ENCODE results near the gene RSPO4.

DNA sequence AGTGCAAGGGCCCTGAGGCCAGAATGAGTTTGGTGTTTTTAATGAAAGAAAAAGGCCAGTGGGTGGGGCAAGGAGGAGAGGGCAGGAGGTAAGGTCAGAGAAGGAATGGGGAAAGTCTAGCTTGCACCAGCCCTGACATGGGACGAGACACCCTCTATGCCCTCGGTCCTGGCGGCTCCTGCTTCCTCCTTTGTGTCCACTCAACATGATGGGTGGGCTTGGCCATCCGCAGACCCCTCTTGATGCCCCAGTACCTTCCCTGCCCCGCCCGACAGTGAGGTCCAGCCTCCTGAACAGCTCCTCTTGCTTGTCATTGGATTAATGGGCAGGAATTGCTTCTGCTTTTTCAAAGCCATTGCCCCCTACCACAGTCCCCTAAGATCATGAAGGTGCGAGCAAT lies 52.4 kb downstream of the RSPO4 start:
- TF ChIP-seq, protein P1, sequence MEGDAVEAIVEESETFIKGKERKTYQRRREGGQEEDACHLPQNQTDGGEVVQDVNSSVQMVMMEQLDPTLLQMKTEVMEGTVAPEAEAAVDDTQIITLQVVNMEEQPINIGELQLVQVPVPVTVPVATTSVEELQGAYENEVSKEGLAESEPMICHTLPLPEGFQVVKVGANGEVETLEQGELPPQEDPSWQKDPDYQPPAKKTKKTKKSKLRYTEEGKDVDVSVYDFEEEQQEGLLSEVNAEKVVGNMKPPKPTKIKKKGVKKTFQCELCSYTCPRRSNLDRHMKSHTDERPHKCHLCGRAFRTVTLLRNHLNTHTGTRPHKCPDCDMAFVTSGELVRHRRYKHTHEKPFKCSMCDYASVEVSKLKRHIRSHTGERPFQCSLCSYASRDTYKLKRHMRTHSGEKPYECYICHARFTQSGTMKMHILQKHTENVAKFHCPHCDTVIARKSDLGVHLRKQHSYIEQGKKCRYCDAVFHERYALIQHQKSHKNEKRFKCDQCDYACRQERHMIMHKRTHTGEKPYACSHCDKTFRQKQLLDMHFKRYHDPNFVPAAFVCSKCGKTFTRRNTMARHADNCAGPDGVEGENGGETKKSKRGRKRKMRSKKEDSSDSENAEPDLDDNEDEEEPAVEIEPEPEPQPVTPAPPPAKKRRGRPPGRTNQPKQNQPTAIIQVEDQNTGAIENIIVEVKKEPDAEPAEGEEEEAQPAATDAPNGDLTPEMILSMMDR (conservative IDR thresholded peaks at IDR 0.05; ENCODE audit: low read depth, low read length), result no peak
- TF ChIP-seq EZH2 (IDR thresholded peaks at IDR 0.05; ENCODE audit: borderline replicate concordance, low read depth, low read length, poor library complexity, severe bottlenecking), result no peak
